ENCODE measurements around the gene EDEM3.
"Not testable (repeated sequence)": the region's sequence is repeated elsewhere in the genome, so short reads cannot be mapped to it uniquely, and the experiment has no call there.

EDEM3 gene

GRCh38 chr1:184769241-184769640 is 14.6 kb upstream of the EDEM3 start:
- DNase-seq (ENCODE audit: low read depth in 1 of 2, low spot score in 1 of 2): no peak

GRCh38 chr1:184768467-184768866 is 13.8 kb upstream of the EDEM3 start:
- DNase-seq (ENCODE audit: low read depth in 1 of 2, low spot score in 1 of 2): no peak

GRCh38 chr1:184767591-184767990 is 12.9 kb upstream of the EDEM3 start:
- no peak for DNase-seq (ENCODE audit: low read depth in 1 of 2, low spot score in 1 of 2)

GRCh38 chr1:184764483-184764882 is 9.8 kb upstream of the EDEM3 start:
- no peak for DNase-seq (ENCODE audit: low read depth in 1 of 2, low spot score in 1 of 2)

- DNase-seq (ENCODE audit: low read depth in 1 of 2, low spot score in 1 of 2): not testable (repeated sequence)
These were observed 8.9 kb upstream of the EDEM3 start for GRCh38 chr1:184763520-184763919.

- no peak for DNase-seq (ENCODE audit: low read depth in 1 of 2, low spot score in 1 of 2)
These were observed 7.4 kb upstream of the EDEM3 start for GRCh38 chr1:184761969-184762485.

GRCh38 chr1:184759651-184760050 is 5.0 kb upstream of the EDEM3 start:
- DNase-seq (ENCODE audit: low read depth in 1 of 2, low spot score in 1 of 2): no peak

- DNase-seq (ENCODE audit: low read depth in 1 of 2, low spot score in 1 of 2): no peak
These were observed 4.5 kb upstream of the EDEM3 start for GRCh38 chr1:184759112-184759511.

- no peak for DNase-seq (ENCODE audit: low read depth in 1 of 2, low spot score in 1 of 2)
These were observed 3.2 kb upstream of the EDEM3 start for GRCh38 chr1:184757891-184758290.

GRCh38 chr1:184757406-184757805 is 2.7 kb upstream of the EDEM3 start:
- no peak for DNase-seq (ENCODE audit: low read depth in 1 of 2, low spot score in 1 of 2)

- DNase-seq (ENCODE audit: low read depth in 1 of 2, low spot score in 1 of 2): peak in 1 of 2 donors; percentile 11
These were observed 788 bp upstream of the EDEM3 start for GRCh38 chr1:184755226-184756065.

GRCh38 chr1:184753608-184754475 is 816 bp downstream of the EDEM3 start:
- no peak for DNase-seq (ENCODE audit: low read depth in 1 of 2, low spot score in 1 of 2)

GRCh38 chr1:184753117-184753516 is 1.5 kb downstream of the EDEM3 start:
- DNase-seq (ENCODE audit: low read depth in 1 of 2, low spot score in 1 of 2): no peak

- no peak for DNase-seq (ENCODE audit: low read depth in 1 of 2, low spot score in 1 of 2)
These were observed 2.0 kb downstream of the EDEM3 start for GRCh38 chr1:184752656-184753055.

GRCh38 chr1:184748740-184749139 is 5.9 kb downstream of the EDEM3 start:
- DNase-seq (ENCODE audit: low read depth in 1 of 2, low spot score in 1 of 2): no peak

- no peak for DNase-seq (ENCODE audit: low read depth in 1 of 2, low spot score in 1 of 2)
These were observed 7.3 kb downstream of the EDEM3 start for GRCh38 chr1:184747089-184747955.

- no peak for DNase-seq (ENCODE audit: low read depth in 1 of 2, low spot score in 1 of 2)
These were observed 8.6 kb downstream of the EDEM3 start for GRCh38 chr1:184745929-184746638.

GRCh38 chr1:184745110-184745509 is 9.5 kb downstream of the EDEM3 start:
- DNase-seq (ENCODE audit: low read depth in 1 of 2, low spot score in 1 of 2): no peak

GRCh38 chr1:184743062-184743756 is 11.4 kb downstream of the EDEM3 start:
- peak in 1 of 2 donors; percentile 11 for DNase-seq (ENCODE audit: low read depth in 1 of 2, low spot score in 1 of 2)

GRCh38 chr1:184740344-184740743 is 14.3 kb downstream of the EDEM3 start:
- no peak for DNase-seq (ENCODE audit: low read depth in 1 of 2, low spot score in 1 of 2)

All from activated CD4-positive, alpha-beta T cell treated with anti-CD3 and anti-CD28 coated beads, Interleukin-2, amount 50 U/mL, for 24 hours (primary cell).